Hematopoietic multipotent progenitor cell treated with erythropoietin and hydrocortisone succinate and interleukin-3 and kit ligand, for 8 days (in vitro differentiated cells): ENCODE results near the gene FMN2.

Experiments used
- DNase-seq: peaks from one replicate; pipeline ENCODE4 v3.0.0-alpha.2; 2015

The FMN2 gene

GRCh38 chr1:240503558-240503957, 411.9 kb downstream of the FMN2 start:
- DNase-seq = no peak

- DNase-seq = no peak
These were observed 414.5 kb downstream of the FMN2 start for GRCh38 chr1:240506176-240506575.

- no peak for DNase-seq
These were observed 416.5 kb downstream of the FMN2 start for GRCh38 chr1:240508201-240508600.

DNA sequence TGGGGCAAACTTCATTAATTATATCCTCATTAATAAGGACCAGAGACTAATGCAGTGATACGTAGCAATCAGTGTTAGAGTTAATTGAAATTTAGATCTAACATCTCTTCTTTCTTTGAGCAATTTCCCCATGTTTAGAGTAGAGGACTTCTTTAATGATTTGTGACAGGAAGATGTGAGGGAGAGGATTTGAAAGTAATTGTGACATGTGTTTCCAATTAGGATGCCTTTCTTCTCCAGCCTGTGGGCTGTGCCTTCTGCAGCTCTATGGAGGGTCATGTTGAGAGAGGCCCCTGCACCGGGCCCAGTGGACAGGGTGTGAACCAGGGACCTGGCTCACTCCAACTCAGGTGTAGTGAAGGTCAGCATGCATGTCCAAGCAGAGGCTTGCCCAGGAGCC, 417.3 kb downstream of the FMN2 start:
- DNase-seq = no peak

GRCh38 chr1:240511789-240512188, 420.1 kb downstream of the FMN2 start:
- no peak for DNase-seq

- no peak for DNase-seq
These were observed 423.8 kb downstream of the FMN2 start for GRCh38 chr1:240515505-240515904.

- DNase-seq = no peak
These were observed 424.4 kb downstream of the FMN2 start for GRCh38 chr1:240516069-240516468.

DNA sequence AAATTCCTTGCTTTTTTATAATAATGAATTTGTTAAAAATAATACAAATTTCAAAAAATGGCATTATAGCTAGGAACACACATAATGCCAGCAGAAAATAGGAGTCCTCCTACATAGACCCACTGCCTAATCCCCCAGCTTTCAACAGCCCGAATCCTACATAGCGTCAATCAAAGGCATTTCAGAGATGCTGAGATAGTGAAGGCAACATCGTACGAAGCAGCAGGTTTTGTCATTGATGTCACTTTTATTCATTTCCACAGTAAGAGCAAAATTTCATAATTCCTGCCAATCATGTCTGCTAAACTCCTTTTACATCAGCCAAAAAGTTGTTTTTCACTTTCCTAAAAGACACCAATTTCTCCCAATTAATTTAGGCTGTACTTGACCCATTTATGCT, 426.2 kb downstream of the FMN2 start:
- DNase-seq = no peak

DNA sequence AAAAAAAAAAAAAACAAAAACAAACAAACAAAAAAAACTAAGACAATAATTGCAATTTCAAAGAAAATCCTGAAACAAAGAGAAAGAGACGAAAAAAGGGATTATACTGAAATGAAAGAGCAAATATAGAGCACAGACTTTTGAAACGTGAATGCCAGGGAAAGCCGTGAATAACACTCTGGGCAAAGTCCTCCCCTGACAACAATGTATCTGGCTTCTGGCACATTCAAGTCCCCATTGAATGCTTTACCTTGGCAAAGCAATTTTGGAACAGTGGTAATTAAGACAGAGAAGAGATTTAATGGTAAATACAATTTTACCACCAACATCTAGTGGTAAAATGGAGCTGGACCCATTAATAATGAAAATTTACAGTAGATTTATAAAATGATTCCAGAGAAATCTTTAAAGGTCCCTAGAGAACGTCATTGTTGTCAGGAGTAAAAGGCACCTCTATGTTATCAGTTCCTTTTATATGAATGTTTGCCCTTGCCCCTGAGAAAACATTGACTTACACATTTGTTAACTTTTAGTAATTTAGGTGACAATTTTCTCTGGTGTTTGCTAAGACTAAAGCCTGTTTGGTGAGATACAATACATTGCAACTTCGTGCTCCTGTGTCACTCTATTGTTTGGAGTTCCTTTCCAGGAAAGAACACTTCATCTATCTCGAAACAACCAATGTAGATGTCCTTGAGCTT, 430.6 kb downstream of the FMN2 start:
- no peak for DNase-seq

DNA sequence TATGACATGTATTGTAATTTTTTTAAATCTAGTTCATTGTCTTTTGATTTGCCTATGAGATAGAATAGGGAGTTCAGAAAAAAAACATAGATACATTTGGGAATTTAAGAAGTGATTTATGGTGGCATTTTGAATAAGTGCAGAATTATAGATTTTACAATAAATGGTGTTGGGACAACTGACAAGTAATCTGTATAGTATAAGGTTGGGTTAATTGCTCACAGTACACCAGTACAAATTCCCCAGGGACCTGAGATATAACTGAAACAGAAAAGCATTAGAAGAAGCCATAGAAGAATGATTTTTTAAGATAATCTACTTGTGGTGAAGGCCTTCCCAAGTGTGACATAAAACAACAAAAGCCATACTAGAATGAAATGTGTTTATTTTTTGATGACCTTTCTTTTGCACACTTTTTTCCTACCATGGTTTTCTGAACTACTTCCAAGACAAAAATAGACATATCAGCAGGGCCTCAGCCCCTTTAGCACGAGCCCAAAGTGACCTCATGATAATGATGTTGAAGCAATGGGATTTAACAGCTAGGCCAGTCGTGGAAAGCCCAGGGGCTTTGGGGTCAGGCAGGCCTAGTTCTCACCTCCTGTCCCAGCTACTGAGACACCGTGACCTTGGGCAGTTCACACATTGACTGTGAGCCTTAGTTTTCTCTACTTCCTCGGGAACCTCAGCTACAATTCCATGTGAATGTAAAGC, 432.8 kb downstream of the FMN2 start:
- DNase-seq = no peak
